ENCODE results near the gene LARP7.

Gene LARP7

DNA sequence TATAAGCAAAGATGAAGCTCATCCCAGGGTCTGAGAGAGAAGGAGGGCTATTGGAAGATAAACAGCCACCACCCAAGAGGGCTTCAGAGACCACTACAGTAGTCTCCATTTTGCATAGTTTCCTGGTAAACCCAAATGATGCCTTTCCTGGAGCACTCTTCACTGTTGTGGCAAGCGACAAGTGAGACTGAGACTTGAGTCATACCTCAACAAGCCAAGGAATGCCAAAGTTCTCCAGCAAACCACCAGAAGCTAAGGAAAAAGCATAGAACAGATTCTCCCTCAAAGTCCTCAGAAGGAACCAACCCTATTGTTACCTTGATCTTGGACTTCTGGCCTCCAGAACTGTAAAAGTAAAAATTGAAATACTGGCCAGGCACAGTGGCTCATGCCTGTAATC, 65.9 kb downstream of the LARP7 start:
- POLR2A ChIA-PET = no interaction called here

DNA sequence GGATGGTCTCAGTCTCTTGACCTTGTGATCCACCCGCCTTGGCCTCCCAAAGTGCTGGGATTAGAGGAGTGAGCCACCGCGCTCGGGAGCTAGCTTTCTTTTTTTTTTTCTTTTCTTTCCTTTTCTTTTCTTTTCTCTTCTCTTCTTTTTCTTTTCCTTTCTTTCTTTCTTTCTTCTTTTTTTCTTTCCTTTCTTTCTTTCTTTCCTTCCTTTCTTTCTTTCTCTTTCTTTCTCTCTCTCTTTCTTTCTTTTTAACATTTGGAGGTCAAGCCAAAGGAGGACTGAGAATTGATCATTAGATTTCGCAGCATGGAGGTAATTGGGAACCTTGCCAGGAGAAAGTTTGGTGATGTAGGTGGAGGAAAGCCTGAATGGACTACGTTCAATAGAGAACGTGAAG, 67.4 kb downstream of the LARP7 start:
- Histone ChIP-seq H3K4me1 (ENCODE audit: control insufficient read depth, insufficient read depth, low read length) (no peaks in the 10 kb centered on the region), H3K36me3 (ENCODE audit: control insufficient read depth in 2 of 2, insufficient read depth in 1 of 2, low read length in 2 of 2) (no peaks in the 10 kb centered on the region), H3K4me3 (ENCODE audit: low read depth, low read length) (no peak overlapping the region), H3K27ac (ENCODE audit: extremely low read depth, low read depth, low read length) (no peak overlapping the region), H3K9me3 (ENCODE audit: control insufficient read depth, insufficient read depth, low read depth, low read length) (no peaks in the 10 kb centered on the region)
- CTCF ChIA-PET = no interaction called here
- TF ChIP-seq PRDM1 (tag by site-specific recombination; IDR thresholded peaks at IDR 0.05) (peak; percentile 85), ZNF366 (tag by site-specific recombination; conservative IDR thresholded peaks at IDR 0.05) (peak; percentile 78)
- TF ChIP-seq, protein P1, sequence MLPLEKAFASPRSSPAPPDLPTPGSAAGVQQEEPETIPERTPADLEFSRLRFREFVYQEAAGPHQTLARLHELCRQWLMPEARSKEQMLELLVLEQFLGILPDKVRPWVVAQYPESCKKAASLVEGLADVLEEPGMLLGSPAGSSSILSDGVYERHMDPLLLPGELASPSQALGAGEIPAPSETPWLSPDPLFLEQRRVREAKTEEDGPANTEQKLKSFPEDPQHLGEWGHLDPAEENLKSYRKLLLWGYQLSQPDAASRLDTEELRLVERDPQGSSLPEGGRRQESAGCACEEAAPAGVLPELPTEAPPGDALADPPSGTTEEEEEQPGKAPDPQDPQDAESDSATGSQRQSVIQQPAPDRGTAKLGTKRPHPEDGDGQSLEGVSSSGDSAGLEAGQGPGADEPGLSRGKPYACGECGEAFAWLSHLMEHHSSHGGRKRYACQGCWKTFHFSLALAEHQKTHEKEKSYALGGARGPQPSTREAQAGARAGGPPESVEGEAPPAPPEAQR (tag by site-specific recombination; IDR thresholded peaks at IDR 0.05) = no peak
- POLR2A ChIA-PET = no interaction called here

More for the DNA sequence above, 65.9 kb downstream of the LARP7 start:
- Histone ChIP-seq H3K27ac (ENCODE audit: extremely low read depth, low read depth, low read length) (no peak overlapping the region), H3K36me3 (ENCODE audit: control insufficient read depth in 2 of 2, insufficient read depth in 1 of 2, low read length in 2 of 2) (no peaks in the 10 kb centered on the region), H3K4me3 (ENCODE audit: low read depth, low read length) (no peak overlapping the region), H3K9me3 (ENCODE audit: control insufficient read depth, insufficient read depth, low read depth, low read length) (no peaks in the 10 kb centered on the region), H3K4me1 (ENCODE audit: control insufficient read depth, insufficient read depth, low read length) (no peaks in the 10 kb centered on the region)
- TF ChIP-seq KLF9 (tag by site-specific recombination; IDR thresholded peaks at IDR 0.05; ENCODE audit: low read depth) = no peak
- TF ChIP-seq, protein P2, sequence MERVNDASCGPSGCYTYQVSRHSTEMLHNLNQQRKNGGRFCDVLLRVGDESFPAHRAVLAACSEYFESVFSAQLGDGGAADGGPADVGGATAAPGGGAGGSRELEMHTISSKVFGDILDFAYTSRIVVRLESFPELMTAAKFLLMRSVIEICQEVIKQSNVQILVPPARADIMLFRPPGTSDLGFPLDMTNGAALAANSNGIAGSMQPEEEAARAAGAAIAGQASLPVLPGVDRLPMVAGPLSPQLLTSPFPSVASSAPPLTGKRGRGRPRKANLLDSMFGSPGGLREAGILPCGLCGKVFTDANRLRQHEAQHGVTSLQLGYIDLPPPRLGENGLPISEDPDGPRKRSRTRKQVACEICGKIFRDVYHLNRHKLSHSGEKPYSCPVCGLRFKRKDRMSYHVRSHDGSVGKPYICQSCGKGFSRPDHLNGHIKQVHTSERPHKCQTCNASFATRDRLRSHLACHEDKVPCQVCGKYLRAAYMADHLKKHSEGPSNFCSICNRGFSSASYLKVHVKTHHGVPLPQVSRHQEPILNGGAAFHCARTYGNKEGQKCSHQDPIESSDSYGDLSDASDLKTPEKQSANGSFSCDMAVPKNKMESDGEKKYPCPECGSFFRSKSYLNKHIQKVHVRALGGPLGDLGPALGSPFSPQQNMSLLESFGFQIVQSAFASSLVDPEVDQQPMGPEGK (tag by site-specific recombination; IDR thresholded peaks at IDR 0.05) = no peak
- TF ChIP-seq, protein P3, sequence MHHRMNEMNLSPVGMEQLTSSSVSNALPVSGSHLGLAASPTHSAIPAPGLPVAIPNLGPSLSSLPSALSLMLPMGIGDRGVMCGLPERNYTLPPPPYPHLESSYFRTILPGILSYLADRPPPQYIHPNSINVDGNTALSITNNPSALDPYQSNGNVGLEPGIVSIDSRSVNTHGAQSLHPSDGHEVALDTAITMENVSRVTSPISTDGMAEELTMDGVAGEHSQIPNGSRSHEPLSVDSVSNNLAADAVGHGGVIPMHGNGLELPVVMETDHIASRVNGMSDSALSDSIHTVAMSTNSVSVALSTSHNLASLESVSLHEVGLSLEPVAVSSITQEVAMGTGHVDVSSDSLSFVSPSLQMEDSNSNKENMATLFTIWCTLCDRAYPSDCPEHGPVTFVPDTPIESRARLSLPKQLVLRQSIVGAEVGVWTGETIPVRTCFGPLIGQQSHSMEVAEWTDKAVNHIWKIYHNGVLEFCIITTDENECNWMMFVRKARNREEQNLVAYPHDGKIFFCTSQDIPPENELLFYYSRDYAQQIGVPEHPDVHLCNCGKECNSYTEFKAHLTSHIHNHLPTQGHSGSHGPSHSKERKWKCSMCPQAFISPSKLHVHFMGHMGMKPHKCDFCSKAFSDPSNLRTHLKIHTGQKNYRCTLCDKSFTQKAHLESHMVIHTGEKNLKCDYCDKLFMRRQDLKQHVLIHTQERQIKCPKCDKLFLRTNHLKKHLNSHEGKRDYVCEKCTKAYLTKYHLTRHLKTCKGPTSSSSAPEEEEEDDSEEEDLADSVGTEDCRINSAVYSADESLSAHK (tag by site-specific recombination; IDR thresholded peaks at IDR 0.05) = no peak
- 0 out of 2 replicates have a peak, but pooled peaks have one; percentile 24 for TF ChIP-seq SCRT1 (tag by site-specific recombination; IDR thresholded peaks at IDR 0.05; ENCODE audit: borderline replicate concordance)
- TF ChIP-seq ZNF311 (tag by site-specific recombination; IDR thresholded peaks at IDR 0.05; ENCODE audit: borderline replicate concordance) = no peak
- TF ChIP-seq ZNF473 (tag by site-specific recombination; IDR thresholded peaks at IDR 0.05) = no peak
- TF ChIP-seq, protein P4, sequence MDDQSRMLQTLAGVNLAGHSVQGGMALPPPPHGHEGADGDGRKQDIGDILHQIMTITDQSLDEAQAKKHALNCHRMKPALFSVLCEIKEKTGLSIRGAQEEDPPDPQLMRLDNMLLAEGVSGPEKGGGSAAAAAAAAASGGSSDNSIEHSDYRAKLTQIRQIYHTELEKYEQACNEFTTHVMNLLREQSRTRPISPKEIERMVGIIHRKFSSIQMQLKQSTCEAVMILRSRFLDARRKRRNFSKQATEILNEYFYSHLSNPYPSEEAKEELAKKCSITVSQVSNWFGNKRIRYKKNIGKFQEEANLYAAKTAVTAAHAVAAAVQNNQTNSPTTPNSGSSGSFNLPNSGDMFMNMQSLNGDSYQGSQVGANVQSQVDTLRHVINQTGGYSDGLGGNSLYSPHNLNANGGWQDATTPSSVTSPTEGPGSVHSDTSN (CRISPR knock-in tag; IDR thresholded peaks at IDR 0.05) = no peak
- no peak for TF ChIP-seq KLF10 (tag by site-specific recombination; IDR thresholded peaks at IDR 0.05)
- no peak for TF ChIP-seq ZNF629 (tag by site-specific recombination; IDR thresholded peaks at IDR 0.05)
- TF ChIP-seq ZNF747 (tag by site-specific recombination; IDR thresholded peaks at IDR 0.05) = no peak
- no peak for TF ChIP-seq SETDB1 (IDR thresholded peaks at IDR 0.05; ENCODE audit: insufficient read length, low read length)
- TF ChIP-seq IKZF3 (tag by site-specific recombination; IDR thresholded peaks at IDR 0.05) = no peak
- TF ChIP-seq, protein P5, sequence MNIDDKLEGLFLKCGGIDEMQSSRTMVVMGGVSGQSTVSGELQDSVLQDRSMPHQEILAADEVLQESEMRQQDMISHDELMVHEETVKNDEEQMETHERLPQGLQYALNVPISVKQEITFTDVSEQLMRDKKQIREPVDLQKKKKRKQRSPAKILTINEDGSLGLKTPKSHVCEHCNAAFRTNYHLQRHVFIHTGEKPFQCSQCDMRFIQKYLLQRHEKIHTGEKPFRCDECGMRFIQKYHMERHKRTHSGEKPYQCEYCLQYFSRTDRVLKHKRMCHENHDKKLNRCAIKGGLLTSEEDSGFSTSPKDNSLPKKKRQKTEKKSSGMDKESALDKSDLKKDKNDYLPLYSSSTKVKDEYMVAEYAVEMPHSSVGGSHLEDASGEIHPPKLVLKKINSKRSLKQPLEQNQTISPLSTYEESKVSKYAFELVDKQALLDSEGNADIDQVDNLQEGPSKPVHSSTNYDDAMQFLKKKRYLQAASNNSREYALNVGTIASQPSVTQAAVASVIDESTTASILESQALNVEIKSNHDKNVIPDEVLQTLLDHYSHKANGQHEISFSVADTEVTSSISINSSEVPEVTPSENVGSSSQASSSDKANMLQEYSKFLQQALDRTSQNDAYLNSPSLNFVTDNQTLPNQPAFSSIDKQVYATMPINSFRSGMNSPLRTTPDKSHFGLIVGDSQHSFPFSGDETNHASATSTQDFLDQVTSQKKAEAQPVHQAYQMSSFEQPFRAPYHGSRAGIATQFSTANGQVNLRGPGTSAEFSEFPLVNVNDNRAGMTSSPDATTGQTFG (tag by site-specific recombination; IDR thresholded peaks at IDR 0.05; ENCODE audit: borderline replicate concordance) = no peak
- TF ChIP-seq GLI4 (tag by site-specific recombination; IDR thresholded peaks at IDR 0.05) = no peak
- peak; percentile 61 for TF ChIP-seq SCRT2 (tag by site-specific recombination; IDR thresholded peaks at IDR 0.05)
- TF ChIP-seq OVOL3 (tag by site-specific recombination; IDR thresholded peaks at IDR 0.05) = no peak
- CTCF ChIA-PET = interaction anchor here (1.1 kb wide), 1 partner anchor 63 kb away, joined by 4 read pairs; no protein-coding TSS in a partner anchor

All from HEK293 (cell line).